HG03045 (cell line): Measurements from ENCODE around the gene MRPL19.

Experiments used
- ATAC-seq: cut with Tn5 transposase; IDR thresholded peaks from one replicate; pipeline ENCODE4 v1.9.1; 2021; ENCODE audit warnings: mild to moderate bottlenecking, moderate library complexity; ENCODE audit not compliant: unreplicated experiment

Gene MRPL19

GRCh38 chr2:75614162-75614651, 32.4 kb upstream of the MRPL19 start:
- ATAC-seq = no peak

DNA sequence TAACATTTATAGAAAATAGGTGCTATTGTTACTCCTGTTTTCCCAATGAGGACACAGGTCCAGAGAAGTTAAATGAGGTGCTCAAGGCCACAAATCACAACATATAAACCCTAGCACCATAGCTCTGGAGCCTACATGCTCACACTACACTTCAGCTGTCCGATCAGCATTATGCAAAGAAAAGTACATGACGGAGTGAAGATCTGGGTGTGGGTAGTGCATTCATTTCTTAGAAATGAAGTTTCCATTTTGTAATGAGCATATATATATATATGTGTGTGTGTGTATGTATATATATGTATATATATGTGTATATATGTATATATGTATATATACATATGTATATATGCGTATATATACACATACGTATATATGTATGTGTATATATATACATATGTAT, 30.2 kb upstream of the MRPL19 start:
- ATAC-seq = no peak

DNA sequence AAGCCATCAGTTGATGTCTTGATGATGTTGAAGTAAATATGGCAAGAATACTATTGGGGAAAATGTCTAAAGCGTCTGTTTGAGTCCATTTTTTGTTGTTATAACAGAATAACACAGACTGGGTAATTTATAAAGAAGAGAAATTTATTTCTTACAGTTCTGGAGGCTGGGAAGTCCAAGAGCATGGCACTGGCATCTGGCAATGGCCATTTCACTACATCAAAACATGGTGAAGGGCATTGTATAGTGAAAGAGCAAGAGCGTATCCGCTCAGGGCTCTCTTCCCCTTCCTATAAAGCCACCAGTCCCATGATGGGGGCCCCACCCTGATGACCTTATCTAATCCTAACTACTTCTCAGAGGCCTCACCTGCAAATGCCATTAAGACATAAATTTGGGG, 29.6 kb upstream of the MRPL19 start:
- ATAC-seq = no peak

- ATAC-seq = no peak
Measured at GRCh38 chr2:75619956-75620740, 26.4 kb upstream of the MRPL19 start.

- ATAC-seq = no peak
Measured at GRCh38 chr2:75621228-75621627, 25.4 kb upstream of the MRPL19 start.

DNA sequence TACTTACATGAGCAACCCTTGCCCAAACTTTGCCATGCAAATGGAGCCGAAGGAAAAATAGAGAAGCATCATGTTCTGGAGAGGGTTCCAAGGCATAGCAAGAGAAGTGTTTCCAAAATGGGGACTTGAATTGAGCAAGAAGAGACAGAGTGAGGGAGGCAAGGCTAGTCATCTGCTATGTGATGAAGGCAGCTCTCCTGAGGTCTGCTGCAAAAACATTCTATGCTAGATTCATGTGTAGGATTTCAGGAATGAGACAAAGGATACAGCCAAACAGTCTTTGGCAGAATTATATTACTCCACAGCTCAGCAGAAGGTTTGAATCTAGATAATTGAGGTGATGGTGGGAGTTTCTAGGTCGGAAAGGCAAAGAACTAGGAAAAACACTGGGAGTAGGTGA, 24.1 kb upstream of the MRPL19 start:
- no peak for ATAC-seq

- ATAC-seq = no peak
Measured at GRCh38 chr2:75622929-75623328, 23.7 kb upstream of the MRPL19 start.

- ATAC-seq = peak; percentile 81
Measured at GRCh38 chr2:75627902-75628504, 18.6 kb upstream of the MRPL19 start.

DNA sequence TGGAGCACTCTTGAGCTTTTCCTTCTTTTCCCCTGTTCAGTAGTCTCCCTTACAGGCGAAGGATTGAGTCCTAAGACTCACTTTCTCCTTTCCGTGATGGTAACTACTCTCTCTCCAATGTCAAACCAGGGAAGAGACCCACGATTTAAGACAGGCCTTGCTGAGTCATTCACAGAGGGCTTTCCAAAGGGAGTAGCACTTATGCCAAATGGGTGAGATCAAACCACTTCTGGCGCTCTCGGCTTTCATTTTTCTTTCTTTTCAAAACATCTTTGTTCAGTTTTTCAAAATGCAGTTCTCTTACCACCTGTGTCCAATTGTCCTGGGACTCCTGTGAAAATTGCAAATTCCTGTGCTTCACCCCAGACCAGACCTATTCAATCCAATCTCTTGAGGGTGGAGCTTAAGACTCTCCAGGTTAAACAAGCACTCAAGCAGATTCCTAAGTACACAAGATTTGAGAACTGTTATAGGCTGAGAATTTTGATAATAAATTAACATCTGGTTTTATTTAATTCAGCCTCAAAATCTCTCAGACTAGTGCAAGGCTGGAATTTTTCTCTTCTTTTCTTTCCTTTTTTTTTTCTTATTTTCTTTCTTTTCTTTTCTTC, 14.4 kb upstream of the MRPL19 start:
- no peak for ATAC-seq

- ATAC-seq = no peak
Measured at GRCh38 chr2:75632813-75633212, 13.8 kb upstream of the MRPL19 start.

DNA sequence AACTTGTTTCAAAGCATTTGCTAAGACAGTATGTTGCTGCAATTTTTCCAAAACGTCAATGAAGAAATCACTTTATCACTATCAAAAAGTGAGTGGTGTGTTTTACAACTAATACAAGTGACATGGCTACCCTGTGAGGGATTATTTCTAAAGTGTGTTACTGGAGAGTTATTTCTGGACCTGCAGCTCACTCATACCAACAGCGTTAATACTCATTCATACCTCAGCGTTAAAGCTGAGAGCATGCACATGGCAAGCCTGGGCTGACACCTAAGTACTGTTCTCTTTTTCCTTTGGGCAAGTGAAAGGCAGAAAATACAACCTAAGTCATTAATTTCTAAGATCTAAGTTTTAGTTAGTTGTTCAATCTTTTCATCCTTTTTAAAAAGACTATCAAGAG, 13.0 kb upstream of the MRPL19 start:
- ATAC-seq = no peak

- ATAC-seq = no peak
Measured at GRCh38 chr2:75634945-75635344, 11.6 kb upstream of the MRPL19 start.

- no peak for ATAC-seq
Measured at GRCh38 chr2:75637568-75637967, 9.0 kb upstream of the MRPL19 start.

GRCh38 chr2:75640621-75641121, 5.9 kb upstream of the MRPL19 start:
- ATAC-seq = peak; percentile 97

- no peak for ATAC-seq
Measured at GRCh38 chr2:75641587-75641986, 5.0 kb upstream of the MRPL19 start.

DNA sequence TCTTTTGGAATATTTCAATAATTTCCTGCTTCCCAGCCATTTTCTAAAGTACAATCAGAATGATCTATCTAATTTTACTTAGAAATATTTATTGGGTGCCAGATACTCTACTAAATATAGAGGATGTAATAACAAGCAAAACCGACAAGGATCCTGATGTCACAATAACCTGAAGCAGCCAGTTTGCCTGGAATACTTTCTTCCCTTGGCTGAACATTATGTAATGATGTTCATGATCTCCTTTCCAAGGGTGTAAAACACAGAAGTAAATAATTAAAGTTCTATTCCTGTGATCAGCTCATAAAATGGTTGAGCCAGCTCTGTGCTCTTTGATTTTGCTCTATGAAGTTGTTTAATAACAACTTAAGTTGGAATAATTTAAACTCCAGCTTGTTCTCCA, 2.6 kb upstream of the MRPL19 start:
- no peak for ATAC-seq

- ATAC-seq = no peak
Measured at GRCh38 chr2:75645643-75646042, 940 bp upstream of the MRPL19 start.

GRCh38 chr2:75646090-75646582, 447 bp upstream of the MRPL19 start:
- peak; percentile 6 for ATAC-seq

GRCh38 chr2:75647771-75648170, 1.2 kb downstream of the MRPL19 start:
- no peak for ATAC-seq

- ATAC-seq = no peak
Measured at GRCh38 chr2:75654012-75654411, 7.4 kb downstream of the MRPL19 start.

DNA sequence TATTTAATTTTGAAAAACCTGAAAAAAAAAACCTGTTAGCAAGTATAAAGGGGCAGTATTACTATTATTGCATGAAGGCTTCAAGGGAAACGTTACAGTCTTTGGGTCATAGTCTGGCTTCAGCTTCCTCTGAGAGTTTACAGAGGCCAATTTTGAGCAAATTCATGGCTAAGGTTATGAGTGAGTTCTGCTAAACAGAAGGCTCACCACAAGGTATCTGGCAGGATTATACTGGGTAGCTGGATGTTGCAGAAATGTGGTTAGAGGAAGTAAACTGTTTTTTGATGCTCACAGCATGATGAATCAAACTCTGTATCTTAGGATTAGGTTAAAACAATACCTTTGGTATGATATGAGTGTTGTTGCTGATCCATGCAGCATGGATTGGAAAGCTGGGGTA, 9.3 kb downstream of the MRPL19 start:
- no peak for ATAC-seq

DNA sequence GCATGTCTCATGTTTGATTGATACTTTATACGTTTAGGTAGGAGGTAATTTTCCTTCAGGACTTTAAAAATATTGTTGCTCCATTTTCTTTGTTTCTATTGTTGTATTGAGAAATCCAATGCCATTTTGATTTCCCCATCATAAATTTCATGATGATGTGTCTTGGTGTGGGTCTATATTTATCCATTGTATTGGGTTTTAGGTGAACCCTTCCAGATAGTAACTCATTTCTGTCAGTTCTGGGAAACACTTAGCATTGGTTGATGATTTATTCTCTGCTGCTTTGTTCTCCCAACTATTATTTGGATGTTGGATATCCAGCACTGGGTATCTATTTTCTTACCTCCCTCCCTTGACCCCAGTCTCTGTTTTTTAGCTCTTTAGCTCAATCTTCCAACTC, 10.0 kb downstream of the MRPL19 start:
- ATAC-seq = no peak
